Endodermal cell (in vitro differentiated cells): ENCODE results near the gene ARHGDIG. TPM values are rescaled to one million over a fixed set of nuclear protein-coding genes. Genes with fewer than 3 reads are reported as not detected.
A peak's percentile ranks its signal among the peaks of the same experiment; 100 is the strongest.
"Not testable (repeated sequence)": the region's sequence is repeated elsewhere in the genome, so short reads cannot be mapped to it uniquely, and the experiment has no call there.

ENCODE experiments used
- DNase-seq: peaks from one replicate; pipeline ENCODE4 v3.0.0-alpha.2; 2017
- H3K27ac ChIP-seq: 2 replicates; pipeline ENCODE4 v1.5.1; 2013; ENCODE audit warnings: mild to moderate bottlenecking, low read depth, low read length, moderate library complexity
- H3K27me3 ChIP-seq: 2 replicates; pipeline ENCODE4 v1.6.1; 2013; ENCODE audit warnings: mild to moderate bottlenecking, low read length, moderate library complexity; ENCODE audit not compliant: insufficient read depth, control insufficient read depth, poor library complexity, severe bottlenecking
- H3K36me3 ChIP-seq: 2 replicates; pipeline ENCODE4 v1.7.0; 2013; ENCODE audit warnings: mild to moderate bottlenecking, low read length, moderate library complexity; ENCODE audit not compliant: control insufficient read depth, insufficient read depth
- H3K4me1 ChIP-seq: one replicate; pipeline ENCODE4 v1.7.0; 2013; ENCODE audit warnings: low read length; ENCODE audit not compliant: control insufficient read depth, insufficient read depth
- H3K4me3 ChIP-seq: 2 replicates; pipeline ENCODE4 v1.5.1; 2013; ENCODE audit warnings: mild to moderate bottlenecking, low read length, moderate library complexity
- H3K9ac ChIP-seq: 2 replicates; pipeline ENCODE4 v1.6.1; 2013; ENCODE audit warnings: mild to moderate bottlenecking, low read length, moderate library complexity; ENCODE audit not compliant: poor library complexity, severe bottlenecking; ENCODE audit errors: extremely low read depth
- H3K9me3 ChIP-seq: 2 replicates; pipeline ENCODE4 v1.6.1; 2013; ENCODE audit warnings: mild to moderate bottlenecking, low read length, moderate library complexity; ENCODE audit not compliant: control insufficient read depth
- H3K27ac Mint-ChIP-seq: 2 replicates; pipeline ENCODE4 v1.8.0; 2020; ENCODE audit warnings: mixed read lengths
- H3K27me3 Mint-ChIP-seq: 2 replicates; pipeline ENCODE4 v1.8.0; 2021; ENCODE audit warnings: mild to moderate bottlenecking, mixed read lengths; ENCODE audit not compliant: insufficient read depth
- H3K36me3 Mint-ChIP-seq: 2 replicates; pipeline ENCODE4 v1.8.0; 2020; ENCODE audit warnings: low read depth, mixed read lengths
- H3K4me1 Mint-ChIP-seq: 2 replicates; pipeline ENCODE4 v1.8.0; 2020; ENCODE audit warnings: mixed read lengths
- H3K4me3 Mint-ChIP-seq: 2 replicates; pipeline ENCODE4 v1.8.0; 2020; ENCODE audit warnings: mild to moderate bottlenecking, moderate library complexity, mixed read lengths
- H3K9me3 Mint-ChIP-seq: 2 replicates; pipeline ENCODE4 v1.8.0; 2020; ENCODE audit warnings: mild to moderate bottlenecking, mixed read lengths
- CTCF ChIP-seq: fragments of 200-600 bp; sonication (generic); conservative IDR thresholded peaks from 2 replicates; pipeline ENCODE4 v1.5.0; 2021; ENCODE audit warnings: antibody characterized with exemption, mild to moderate bottlenecking
- WGBS, 2 experiments: methylation state at CpG; one replicate each; pipeline versions ENCODE4 v1.1.5 to v1.1.7; 2013; ENCODE audit warnings: missing lambda C conversion rate in 2 of 2, mixed read lengths in 1 of 2; ENCODE audit not compliant: insufficient coverage in 1 of 2, insufficient read length in 1 of 2; 5-methylcytosine and 5-hydroxymethylcytosine counted together
- total RNA-seq, 2 donors: library from RNA; stranded (reverse); fragmentation: NEBNext Ultra II Directional in 1 of 2; extraction: Animal tissue kit (Norgen Biotek cat#: 25700) in 1 of 2; gene quantifications; 2 replicates in 1 of 2; 3 replicates in 1 of 2; pipeline ENCODE4 v1.2.1, GENCODE V29; 2021

ARHGDIG gene
- total RNA-seq, 2 donors from 2014 or later: 6.8 to 19.2 TPM

- TF ChIP-seq CTCF: no peak
- no peak overlapping the region for H3K27ac ChIP-seq
- H3K27ac Mint-ChIP-seq: peak overlapping the region; percentile 52
- no peaks in the 10 kb centered on the region for H3K9me3 Mint-ChIP-seq
- H3K36me3 ChIP-seq: peaks cover 5% of the 10 kb centered on the region
- no peak overlapping the region for H3K9ac ChIP-seq
- H3K4me1 Mint-ChIP-seq: peaks cover 16% of the 10 kb centered on the region
- H3K4me3 Mint-ChIP-seq: no peak overlapping the region
- no peaks in the 10 kb centered on the region for H3K27me3 ChIP-seq
- no peaks in the 10 kb centered on the region for H3K27me3 Mint-ChIP-seq
- WGBS, 2 experiments: 94 to 97% methylated on average over 22 to 28 of the region's 28 CpGs
- no peak overlapping the region for H3K4me3 ChIP-seq
- DNase-seq: no peak
- no peaks in the 10 kb centered on the region for H3K9me3 ChIP-seq
- peaks cover 7% of the 10 kb centered on the region for H3K36me3 Mint-ChIP-seq
- H3K4me1 ChIP-seq: no peaks in the 10 kb centered on the region
These were observed 45.2 kb downstream of the ARHGDIG start for GRCh38 chr16:325375-326145.

- peak overlapping the region; percentile 38 for H3K27ac ChIP-seq
- no peak for DNase-seq
- peaks cover 10% of the 10 kb centered on the region for H3K36me3 Mint-ChIP-seq
- no peak overlapping the region for H3K27ac Mint-ChIP-seq
- H3K9me3 ChIP-seq: no peaks in the 10 kb centered on the region
- no peak overlapping the region for H3K9ac ChIP-seq
- no peaks in the 10 kb centered on the region for H3K4me1 ChIP-seq
- no peak overlapping the region for H3K4me3 Mint-ChIP-seq
- no peaks in the 10 kb centered on the region for H3K27me3 ChIP-seq
- no peaks in the 10 kb centered on the region for H3K9me3 Mint-ChIP-seq
- TF ChIP-seq CTCF: no peak
- H3K4me1 Mint-ChIP-seq: no peaks in the 10 kb centered on the region
- H3K36me3 ChIP-seq: no peaks in the 10 kb centered on the region
- no peak overlapping the region for H3K4me3 ChIP-seq
- WGBS, 2 experiments: 90 to 100% methylated on average over 2 of the region's 2 CpGs
- no peaks in the 10 kb centered on the region for H3K27me3 Mint-ChIP-seq
These were observed 50.4 kb downstream of the ARHGDIG start for GRCh38 chr16:330741-331140.

DNA sequence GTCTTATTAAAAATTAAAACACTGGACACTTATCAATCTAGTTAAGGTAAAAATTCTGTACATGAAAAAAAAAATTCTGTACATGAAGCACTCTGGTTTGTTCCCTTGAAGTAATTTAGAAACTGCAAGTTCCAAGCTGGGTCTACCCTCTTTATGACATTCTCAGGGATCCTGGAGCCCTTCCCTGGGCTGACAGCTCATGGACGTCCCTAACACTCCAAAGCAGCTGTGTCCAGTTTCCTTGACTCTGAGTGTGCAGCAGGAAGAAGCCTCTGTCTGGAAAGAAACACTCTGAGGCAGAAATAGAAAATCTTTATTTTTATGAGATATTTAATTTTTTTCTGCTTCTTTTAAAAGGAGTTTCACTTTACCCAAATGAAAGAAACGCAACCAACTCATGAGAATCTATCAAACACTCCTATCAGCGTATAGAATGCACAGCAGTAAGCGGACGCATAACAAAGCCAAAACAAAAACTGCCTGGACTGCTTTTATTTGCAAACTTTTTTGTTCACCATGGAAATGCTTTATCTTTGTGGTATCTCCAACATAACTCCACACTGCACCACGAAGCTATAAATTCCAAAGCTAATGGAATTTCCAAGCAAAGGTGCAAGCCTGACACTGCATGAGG is 50.9 kb downstream of the ARHGDIG start:
- not testable (repeated sequence) for H3K9ac ChIP-seq, H3K4me1 Mint-ChIP-seq, H3K27me3 Mint-ChIP-seq, H3K36me3 ChIP-seq, H3K9me3 Mint-ChIP-seq, H3K27ac Mint-ChIP-seq, H3K27me3 ChIP-seq, H3K4me3 ChIP-seq, H3K4me1 ChIP-seq, H3K9me3 ChIP-seq, DNase-seq, H3K4me3 Mint-ChIP-seq
- WGBS, 2 experiments: 77 to 93% methylated on average over 3 to 5 of the region's 6 CpGs
- peak overlapping the region; percentile 38 for H3K27ac ChIP-seq
- peaks cover 10% of the 10 kb centered on the region for H3K36me3 Mint-ChIP-seq

Other genes with a start within 250 kb of the ARHGDIG start
- gene POLR3K, start 227.0 kb upstream of the ARHGDIG start, total RNA-seq: 10 to 100 TPM; 31.1 to 35.8 TPM
- 10 to 100 TPM; 54.2 to 66.4 TPM for gene SNRNP25, start 226.8 kb upstream of the ARHGDIG start, total RNA-seq
- 10 to 100 TPM; 70.7 to 76.4 TPM for gene RHBDF1, start 208.0 kb upstream of the ARHGDIG start, total RNA-seq
- 10 to 100 TPM; 59.9 to 62.2 TPM for gene MPG, start 202.4 kb upstream of the ARHGDIG start, total RNA-seq
- 10 to 100 TPM; 34.8 to 37.0 TPM for gene NPRL3, start 141.9 kb upstream of the ARHGDIG start, total RNA-seq
- not detected for gene HBZ, start 127.9 kb upstream of the ARHGDIG start, total RNA-seq
- gene HBM, start 114.6 kb upstream of the ARHGDIG start, total RNA-seq: not detected
- gene HBA2, start 107.7 kb upstream of the ARHGDIG start, total RNA-seq: 1 to 10 TPM in 1 of 2 donors, not detected in 1; 1.2 TPM
- 1 to 10 TPM in 1 of 2 donors, not detected in 1; 1.1 TPM for gene HBA1, start 103.9 kb upstream of the ARHGDIG start, total RNA-seq
- gene HBQ1, start 100.1 kb upstream of the ARHGDIG start, total RNA-seq: 1 to 10 TPM; 1.2 to 1.3 TPM
- 100 to 1,000 TPM; 130 to 151 TPM for gene LUC7L, start 51.1 kb upstream of the ARHGDIG start, total RNA-seq
- gene FAM234A, start 45.8 kb upstream of the ARHGDIG start, total RNA-seq: 100 to 1,000 TPM; 123 to 130 TPM
- 1 to 10 TPM; 2.0 to 7.8 TPM for gene RGS11, start 4.6 kb upstream of the ARHGDIG start, total RNA-seq
- gene PDIA2, start 2.6 kb downstream of the ARHGDIG start, total RNA-seq: 1 to 10 TPM; 2.9 to 9.9 TPM
- gene AXIN1, start 72.1 kb downstream of the ARHGDIG start, total RNA-seq: 10 to 100 TPM; 36.5 to 37.3 TPM
- 100 to 1,000 TPM; 137 to 138 TPM for gene MRPL28, start 89.9 kb downstream of the ARHGDIG start, total RNA-seq
- gene PGAP6, start 101.4 kb downstream of the ARHGDIG start, total RNA-seq: 100 to 1,000 TPM; 104 to 115 TPM
- 100 to 1,000 TPM; 274 to 350 TPM for gene NME4, start 116.6 kb downstream of the ARHGDIG start, total RNA-seq
- gene DECR2, start 121.3 kb downstream of the ARHGDIG start, total RNA-seq: 10 to 100 TPM; 31.8 to 43.5 TPM
- gene RAB11FIP3, start 145.1 kb downstream of the ARHGDIG start, total RNA-seq: 10 to 100 TPM; 62.7 to 68.9 TPM
- 10 to 100 TPM; 55.3 to 76.1 TPM for gene CAPN15, start 247.1 kb downstream of the ARHGDIG start, total RNA-seq